ENCODE results near the gene TOMM20. TPM values are rescaled to one million over a fixed set of nuclear protein-coding genes. Genes with fewer than 3 reads are reported as not detected.

TOMM20 gene
- total and polyA plus RNA-seq, 9 of the 15 experiments (the other 6 are each of a cell fraction or from before 2014, with no cell fraction given): 70.6 to 334 (median 159) TPM

DNA sequence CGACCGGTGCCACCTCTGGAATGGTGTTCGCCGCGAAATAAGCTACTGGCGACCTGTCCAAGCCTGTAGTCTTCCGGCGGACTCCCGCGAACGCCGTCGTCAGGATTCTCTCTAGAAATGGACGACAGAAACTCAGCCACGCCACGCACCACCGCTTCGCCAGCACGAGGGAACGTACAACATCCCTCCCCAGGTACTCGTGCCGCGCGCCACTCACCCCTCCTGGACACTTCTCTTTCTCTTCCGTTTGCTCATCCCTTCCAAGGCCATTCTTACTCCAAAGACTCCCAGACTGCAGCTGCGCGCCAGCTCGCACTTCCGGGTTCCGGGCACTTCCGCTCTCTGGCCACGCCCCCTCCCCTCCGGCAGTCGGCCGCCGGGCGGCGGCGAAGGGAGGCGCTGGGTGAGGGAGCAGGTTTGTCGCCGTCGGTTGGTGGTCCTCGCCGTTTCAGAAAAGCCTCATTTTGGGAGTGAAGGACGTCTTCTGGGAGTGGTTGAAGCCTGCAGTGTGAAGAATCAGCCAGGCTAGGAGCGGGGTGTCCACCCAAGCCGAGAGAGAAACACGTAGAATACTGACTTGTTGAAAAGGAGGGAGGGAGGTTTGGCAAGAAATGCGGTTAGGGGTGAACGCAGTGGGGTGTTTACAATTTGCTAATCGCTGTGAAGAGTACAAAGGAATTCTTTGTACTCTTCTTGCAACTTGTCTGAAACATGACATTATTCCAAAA lies 32.5 kb upstream of the TOMM20 start, which contains the start of gene RBM34 (continued):
- TF ChIP-seq CREM (IDR thresholded peaks at IDR 0.05; ENCODE audit: low read depth) (no peak), ETV1 (tag; conservative IDR thresholded peaks at IDR 0.05; ENCODE audit: low read depth) (peak; percentile 77), E2F3 (CRISPR knock-in tag; IDR thresholded peaks at IDR 0.05) (peak; percentile 50; the same call in 1 of the 2 replicates), ZNF507 (tag; conservative IDR thresholded peaks at IDR 0.05) (no peak), CHD2 (IDR thresholded peaks at IDR 0.05; ENCODE audit: low read depth, low read length) (peak; percentile 9; the same call in 1 of the 2 replicates), TOE1 (IDR thresholded peaks at IDR 0.05; ENCODE audit: borderline replicate concordance) (peak; percentile 74), TOE1 (CRISPR knock-in tag; IDR thresholded peaks at IDR 0.05; ENCODE audit: borderline replicate concordance, low read depth) (no peak), POU5F1 (IDR thresholded peaks at IDR 0.05; ENCODE audit: borderline replicate concordance, low read depth, low read length, partially characterized antibody) (no peak), KDM1A (IDR thresholded peaks at IDR 0.05) (no peak), NCOA4 (IDR thresholded peaks at IDR 0.05; ENCODE audit: partially characterized antibody) (peak; percentile 7), BCL6 (CRISPR knock-in tag; IDR thresholded peaks at IDR 0.05) (no peak), ZNF41 (CRISPR knock-in tag; conservative IDR thresholded peaks at IDR 0.05) (0 out of 2 replicates have a peak, but pooled peaks have one; percentile 54), SRSF3 (IDR thresholded peaks at IDR 0.05; ENCODE audit: insufficient read depth, low read length) (no peak), ARNT (IDR thresholded peaks at IDR 0.05) (no peak)
- TF ChIP-seq, protein P1, sequence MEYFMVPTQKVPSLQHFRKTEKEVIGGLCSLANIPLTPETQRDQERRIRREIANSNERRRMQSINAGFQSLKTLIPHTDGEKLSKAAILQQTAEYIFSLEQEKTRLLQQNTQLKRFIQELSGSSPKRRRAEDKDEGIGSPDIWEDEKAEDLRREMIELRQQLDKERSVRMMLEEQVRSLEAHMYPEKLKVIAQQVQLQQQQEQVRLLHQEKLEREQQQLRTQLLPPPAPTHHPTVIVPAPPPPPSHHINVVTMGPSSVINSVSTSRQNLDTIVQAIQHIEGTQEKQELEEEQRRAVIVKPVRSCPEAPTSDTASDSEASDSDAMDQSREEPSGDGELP (CRISPR knock-in tag; IDR thresholded peaks at IDR 0.05; ENCODE audit: borderline replicate concordance): peak; percentile 94
- TF ChIP-seq, protein P2, sequence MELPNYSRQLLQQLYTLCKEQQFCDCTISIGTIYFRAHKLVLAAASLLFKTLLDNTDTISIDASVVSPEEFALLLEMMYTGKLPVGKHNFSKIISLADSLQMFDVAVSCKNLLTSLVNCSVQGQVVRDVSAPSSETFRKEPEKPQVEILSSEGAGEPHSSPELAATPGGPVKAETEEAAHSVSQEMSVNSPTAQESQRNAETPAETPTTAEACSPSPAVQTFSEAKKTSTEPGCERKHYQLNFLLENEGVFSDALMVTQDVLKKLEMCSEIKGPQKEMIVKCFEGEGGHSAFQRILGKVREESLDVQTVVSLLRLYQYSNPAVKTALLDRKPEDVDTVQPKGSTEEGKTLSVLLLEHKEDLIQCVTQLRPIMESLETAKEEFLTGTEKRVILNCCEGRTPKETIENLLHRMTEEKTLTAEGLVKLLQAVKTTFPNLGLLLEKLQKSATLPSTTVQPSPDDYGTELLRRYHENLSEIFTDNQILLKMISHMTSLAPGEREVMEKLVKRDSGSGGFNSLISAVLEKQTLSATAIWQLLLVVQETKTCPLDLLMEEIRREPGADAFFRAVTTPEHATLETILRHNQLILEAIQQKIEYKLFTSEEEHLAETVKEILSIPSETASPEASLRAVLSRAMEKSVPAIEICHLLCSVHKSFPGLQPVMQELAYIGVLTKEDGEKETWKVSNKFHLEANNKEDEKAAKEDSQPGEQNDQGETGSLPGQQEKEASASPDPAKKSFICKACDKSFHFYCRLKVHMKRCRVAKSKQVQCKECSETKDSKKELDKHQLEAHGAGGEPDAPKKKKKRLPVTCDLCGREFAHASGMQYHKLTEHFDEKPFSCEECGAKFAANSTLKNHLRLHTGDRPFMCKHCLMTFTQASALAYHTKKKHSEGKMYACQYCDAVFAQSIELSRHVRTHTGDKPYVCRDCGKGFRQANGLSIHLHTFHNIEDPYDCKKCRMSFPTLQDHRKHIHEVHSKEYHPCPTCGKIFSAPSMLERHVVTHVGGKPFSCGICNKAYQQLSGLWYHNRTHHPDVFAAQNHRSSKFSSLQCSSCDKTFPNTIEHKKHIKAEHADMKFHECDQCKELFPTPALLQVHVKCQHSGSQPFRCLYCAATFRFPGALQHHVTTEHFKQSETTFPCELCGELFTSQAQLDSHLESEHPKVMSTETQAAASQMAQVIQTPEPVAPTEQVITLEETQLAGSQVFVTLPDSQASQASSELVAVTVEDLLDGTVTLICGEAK (IDR thresholded peaks at IDR 0.05): peak; percentile 94
- TF ChIP-seq, protein P2 (CRISPR knock-in tag; IDR thresholded peaks at IDR 0.05): no peak
- TF ChIP-seq, protein P3, sequence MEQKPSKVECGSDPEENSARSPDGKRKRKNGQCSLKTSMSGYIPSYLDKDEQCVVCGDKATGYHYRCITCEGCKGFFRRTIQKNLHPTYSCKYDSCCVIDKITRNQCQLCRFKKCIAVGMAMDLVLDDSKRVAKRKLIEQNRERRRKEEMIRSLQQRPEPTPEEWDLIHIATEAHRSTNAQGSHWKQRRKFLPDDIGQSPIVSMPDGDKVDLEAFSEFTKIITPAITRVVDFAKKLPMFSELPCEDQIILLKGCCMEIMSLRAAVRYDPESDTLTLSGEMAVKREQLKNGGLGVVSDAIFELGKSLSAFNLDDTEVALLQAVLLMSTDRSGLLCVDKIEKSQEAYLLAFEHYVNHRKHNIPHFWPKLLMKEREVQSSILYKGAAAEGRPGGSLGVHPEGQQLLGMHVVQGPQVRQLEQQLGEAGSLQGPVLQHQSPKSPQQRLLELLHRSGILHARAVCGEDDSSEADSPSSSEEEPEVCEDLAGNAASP (IDR thresholded peaks at IDR 0.05): no peak
